NK-92 (cell line): ENCODE data around the gene GP1BA.

Source experiments
- DNase-seq: peaks from one replicate; lab custom pipeline; 2025; ENCODE audit not compliant: unreplicated experiment; lab: John Stamatoyannopoulos, UW

The GP1BA gene

DNA sequence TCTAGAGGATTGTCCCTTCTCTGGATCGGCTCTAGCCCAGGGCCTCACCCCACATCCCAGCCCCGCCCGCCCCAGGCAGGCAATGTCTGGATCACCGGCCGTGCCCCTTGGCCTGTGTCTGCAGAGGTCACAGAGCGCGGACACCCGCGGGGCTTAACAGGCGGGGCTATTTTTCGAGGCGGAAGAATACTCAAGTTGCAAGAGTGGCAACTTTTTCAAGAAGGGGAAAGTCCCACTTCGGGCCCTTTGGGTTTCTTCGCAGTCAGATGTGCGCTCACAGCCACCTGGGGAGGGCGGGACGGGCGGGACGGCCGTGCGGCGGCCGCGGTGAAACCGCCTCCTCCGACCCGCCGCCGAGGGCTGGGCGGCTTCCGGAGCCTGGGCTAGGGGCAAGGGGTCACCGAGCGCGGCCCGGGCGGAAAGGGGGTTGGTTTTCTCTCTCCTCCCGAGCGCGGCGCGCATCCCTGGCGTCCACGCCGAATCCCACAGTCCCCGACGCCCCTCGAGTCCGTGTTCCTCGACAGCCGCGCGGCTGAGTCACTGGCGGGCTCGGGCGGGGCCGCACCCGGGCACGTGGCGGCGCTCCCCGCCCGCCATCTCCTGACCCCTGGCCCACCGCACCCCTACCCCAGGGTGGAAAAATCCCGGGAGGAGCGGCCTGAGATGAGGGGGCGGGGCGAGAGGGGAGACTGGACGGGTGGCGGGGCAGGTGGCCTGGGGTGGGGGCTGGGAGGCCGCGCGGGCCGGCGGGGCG lies 17.4 kb downstream of the GP1BA start:
- no peak for DNase-seq

DNA sequence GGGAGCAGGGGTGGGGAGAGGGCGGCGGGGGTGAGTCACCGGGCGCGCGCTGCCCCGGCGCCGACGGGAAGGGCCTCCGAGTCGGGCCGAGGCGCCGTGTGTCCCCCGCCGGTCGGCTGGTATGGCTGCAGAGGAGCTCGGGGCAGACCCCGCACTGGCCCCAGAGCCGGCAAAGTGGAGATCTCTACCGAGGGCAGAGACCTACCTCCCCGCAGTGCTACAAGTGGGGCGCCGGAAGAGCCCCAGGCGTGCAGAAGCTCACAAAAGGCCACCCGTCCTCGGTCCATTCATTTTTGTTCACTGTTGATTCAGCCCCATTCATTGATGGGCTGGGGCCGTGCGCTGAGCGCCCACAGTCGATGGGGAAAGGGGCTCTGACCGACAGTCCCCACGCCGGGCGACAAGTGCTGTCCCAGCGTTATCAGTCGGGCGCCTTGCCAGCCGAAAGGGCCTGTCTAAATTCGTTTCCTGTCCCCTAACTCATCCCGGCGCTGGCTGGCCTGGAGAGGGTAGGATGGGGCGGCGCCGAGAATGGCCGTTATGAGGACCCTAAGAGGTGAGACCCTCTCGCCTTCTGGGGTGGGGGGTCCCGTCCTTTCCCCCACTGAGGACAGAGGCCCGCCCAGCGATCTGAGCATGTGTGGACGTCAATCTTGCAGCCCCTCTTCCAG lies 18.1 kb downstream of the GP1BA start:
- no peak for DNase-seq

- no peak for DNase-seq
Measured at GRCh38 chr17:4950746-4951204, 18.7 kb downstream of the GP1BA start, which contains the start of gene ENO3. ENO3 (plus strand) TSS chr17:4951119; CDS start chr17:4951830, 711 bp downstream.

- no peak for DNase-seq
Measured at GRCh38 chr17:4951486-4951885, 19.4 kb downstream of the GP1BA start.

DNA sequence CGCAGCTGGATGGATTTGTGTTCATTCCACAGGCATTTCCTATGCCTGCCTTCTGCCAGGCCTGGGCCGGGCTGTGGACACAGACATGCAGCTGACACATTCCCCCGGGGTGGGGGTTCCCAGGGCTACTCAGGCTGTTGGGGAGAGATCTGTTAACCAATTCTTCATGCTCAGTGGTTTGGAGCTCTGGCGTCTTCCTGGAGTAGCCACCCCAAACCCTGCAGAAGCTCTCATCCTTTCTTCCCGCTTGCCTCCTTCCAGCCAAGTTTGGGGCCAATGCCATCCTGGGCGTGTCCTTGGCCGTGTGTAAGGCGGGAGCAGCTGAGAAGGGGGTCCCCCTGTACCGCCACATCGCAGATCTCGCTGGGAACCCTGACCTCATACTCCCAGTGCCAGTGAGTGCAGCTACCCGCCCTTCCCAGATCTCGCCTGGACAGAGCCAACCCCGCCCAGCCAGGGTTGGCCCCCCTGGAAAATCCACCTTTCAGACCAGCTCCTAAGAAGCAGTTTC lies 21.4 kb downstream of the GP1BA start:
- no peak for DNase-seq

- no peak for DNase-seq
Measured at GRCh38 chr17:4955091-4955490, 23.0 kb downstream of the GP1BA start.

DNA sequence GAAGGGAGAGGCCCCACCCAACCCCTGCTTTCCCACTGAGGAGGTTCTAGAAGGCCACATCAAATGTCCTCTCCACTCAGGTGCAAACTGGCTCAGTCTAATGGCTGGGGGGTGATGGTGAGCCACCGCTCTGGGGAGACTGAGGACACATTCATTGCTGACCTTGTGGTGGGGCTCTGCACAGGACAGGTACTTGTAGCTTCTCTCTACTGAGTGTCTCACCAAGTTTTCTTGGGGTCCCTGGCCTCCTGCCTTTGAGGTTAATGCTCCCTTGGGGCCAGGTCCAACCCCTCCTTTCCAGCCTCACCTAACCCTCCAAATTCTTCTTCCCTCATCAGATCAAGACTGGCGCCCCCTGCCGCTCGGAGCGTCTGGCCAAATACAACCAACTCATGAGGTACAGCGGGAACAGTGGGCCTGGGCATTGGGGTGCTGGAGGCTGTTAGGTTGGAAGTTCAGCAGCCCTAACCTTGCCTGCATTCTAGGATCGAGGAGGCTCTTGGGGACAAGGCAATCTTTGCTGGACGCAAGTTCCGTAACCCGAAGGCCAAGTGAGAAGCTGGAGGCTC lies 24.5 kb downstream of the GP1BA start:
- DNase-seq = no peak

- no peak for DNase-seq
Measured at GRCh38 chr17:4958102-4958501, 26.0 kb downstream of the GP1BA start.

GRCh38 chr17:4959261-4959965 lies 27.3 kb downstream of the GP1BA start:
- DNase-seq = no peak

GRCh38 chr17:4960279-4960922 lies 28.3 kb downstream of the GP1BA start:
- no peak for DNase-seq

DNA sequence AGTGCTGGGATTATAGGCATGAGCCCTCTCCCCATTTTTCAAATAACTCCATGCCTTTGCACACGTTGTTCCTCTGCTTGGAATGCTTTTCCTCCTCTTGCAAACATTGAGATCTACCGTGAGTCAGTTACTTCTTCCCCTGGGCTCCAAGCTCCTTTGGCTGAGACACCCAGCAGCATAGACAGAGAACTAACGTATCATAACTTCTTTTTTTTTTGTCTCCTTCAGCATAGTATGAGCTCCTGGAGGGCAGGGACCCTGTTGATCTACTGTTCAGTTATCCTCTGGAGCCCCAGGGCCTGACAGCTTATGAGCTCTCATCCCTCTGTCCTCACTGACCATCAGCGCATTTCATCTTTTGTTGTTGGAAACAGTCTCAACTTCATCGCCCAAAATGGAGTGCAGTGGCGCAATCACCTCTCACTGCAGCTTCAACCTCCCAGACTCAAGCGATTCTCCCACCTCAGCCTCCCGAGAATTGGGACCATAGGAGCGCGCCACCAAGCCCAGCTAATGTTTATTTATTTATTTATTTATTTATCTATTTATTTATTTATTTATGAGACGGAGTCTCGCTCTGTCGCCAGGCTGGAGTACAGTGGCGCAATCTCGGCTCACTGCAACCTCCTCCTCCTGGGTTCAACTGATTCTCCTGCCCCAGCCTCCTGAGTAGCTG lies 33.4 kb downstream of the GP1BA start:
- DNase-seq = no peak

- DNase-seq = peak; percentile 72
Measured at GRCh38 chr17:4966844-4967538, 34.9 kb downstream of the GP1BA start.

- DNase-seq = no peak
Measured at GRCh38 chr17:4967539-4968485, 35.7 kb downstream of the GP1BA start, which contains the start of gene SPAG7. SPAG7 (minus strand) TSS chr17:4967817; CDS start chr17:4967804, 13 bp downstream.

DNA sequence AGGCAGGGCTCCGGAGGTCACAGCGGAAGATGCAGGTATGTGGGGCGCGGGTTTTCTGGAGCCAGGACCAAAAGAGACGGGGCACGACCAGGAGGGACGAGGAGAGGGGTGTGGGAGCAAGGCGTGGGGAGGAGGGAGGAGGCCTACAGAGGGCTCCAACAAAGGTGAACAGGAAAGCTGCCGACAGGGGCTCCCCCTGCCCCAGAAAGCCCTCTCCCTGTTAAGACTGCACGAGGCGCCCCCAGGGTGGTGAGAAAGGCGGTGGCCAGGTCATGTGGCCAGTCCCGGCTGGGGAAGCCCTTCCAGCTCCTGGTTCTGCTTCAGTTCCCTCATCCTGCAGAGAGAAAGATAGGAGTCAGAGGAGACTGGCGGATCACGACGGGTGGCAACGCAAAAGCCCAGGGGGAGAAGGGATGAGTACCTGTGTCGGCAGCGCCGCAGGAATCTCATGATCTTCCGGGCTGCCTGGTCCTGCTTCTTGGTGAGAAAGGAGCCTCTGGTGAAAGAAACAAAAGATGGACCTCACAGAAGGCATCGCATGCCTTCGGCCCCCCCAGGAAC lies 36.5 kb downstream of the GP1BA start:
- no peak for DNase-seq

GRCh38 chr17:4969047-4969550 lies 37.0 kb downstream of the GP1BA start:
- no peak for DNase-seq

DNA sequence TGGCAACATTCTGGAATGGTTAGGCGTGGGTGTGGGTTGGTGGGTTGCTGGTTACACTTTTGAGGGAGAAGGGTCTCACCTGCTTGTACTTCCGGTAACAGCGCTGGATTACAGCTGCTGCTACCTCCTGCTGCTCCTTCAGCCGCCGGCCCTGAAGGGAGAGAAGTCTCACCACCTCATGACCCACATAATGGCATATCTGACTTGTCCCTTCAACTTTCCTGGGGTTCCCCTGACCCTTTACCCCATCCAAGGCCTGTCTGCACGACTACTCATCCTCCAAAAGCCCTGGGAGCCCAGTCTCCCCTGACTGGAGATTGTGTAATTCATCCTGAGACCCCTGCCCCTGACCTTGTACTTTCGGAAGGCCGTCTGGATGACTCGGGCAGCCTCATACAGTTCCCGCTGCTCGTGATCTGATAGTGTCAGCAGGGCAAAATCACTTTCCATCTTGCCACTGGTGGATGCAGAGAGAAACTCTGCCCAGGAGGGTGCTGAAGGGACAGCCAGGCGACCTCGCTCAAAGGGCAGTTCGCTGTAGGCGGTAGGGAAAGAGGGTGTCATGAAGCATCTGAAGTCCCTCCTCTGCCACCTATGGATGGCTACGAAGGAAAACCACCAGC lies 37.6 kb downstream of the GP1BA start:
- no peak for DNase-seq

GRCh38 chr17:4970273-4970672 lies 38.2 kb downstream of the GP1BA start:
- DNase-seq = no peak
